ENCODE measurements around the gene SPIRE2. TPM values are rescaled to one million over a fixed set of nuclear protein-coding genes. Genes with fewer than 3 reads are reported as not detected.
"Not testable (repeated sequence)": the region's sequence is repeated elsewhere in the genome, so short reads cannot be mapped to it uniquely, and the experiment has no call there.

Gene SPIRE2
- total and polyA plus RNA-seq, 2 experiments from 2014 or later: 18.4 to 21.7 TPM

- Histone ChIP-seq H3K9me2 (replicated peaks; ENCODE audit: insufficient read depth) (no peaks in the 10 kb centered on the region), H4K20me1 (ENCODE audit: insufficient read depth, poor library complexity, severe bottlenecking) (no peaks in the 10 kb centered on the region), H3K79me2 (peaks cover 12% of the 10 kb centered on the region), H3K4me3 (peak overlapping the region; percentile 67), H3K4me2 (peak overlapping the region; percentile 93), H3K9me3 (ENCODE audit: low read depth) (no peaks in the 10 kb centered on the region), H3K27ac (peak overlapping the region; percentile 88), H3K4me1 (ENCODE audit: insufficient read depth) (peaks cover 28% of the 10 kb centered on the region), H3K36me3 (replicated peaks; ENCODE audit: insufficient read depth, low read depth) (no peaks in the 10 kb centered on the region), H3K27me3 (no peaks in the 10 kb centered on the region), H2AFZ (no peak overlapping the region)
- TF ChIP-seq EZH2 (IDR thresholded peaks at IDR 0.05; ENCODE audit: borderline replicate concordance) (no peak), EZH2phosphoT487 (IDR thresholded peaks at IDR 0.05; ENCODE audit: low read depth, severe bottlenecking, unreplicated experiment) (no peak)
- no peak for DNase-seq (ENCODE audit: low spot score)
- WGBS (ENCODE audit: low lambda C conversion rate, missing lambda C conversion rate): 22% methylated on average over 13 of the region's 26 CpGs
Measured at GRCh38 chr16:89828870-89829629, 775 bp downstream of the SPIRE2 start.

- Histone ChIP-seq H3K9me2 (replicated peaks; ENCODE audit: insufficient read depth) (no peaks in the 10 kb centered on the region), H3K9me3 (ENCODE audit: low read depth) (no peaks in the 10 kb centered on the region), H3K27me3 (no peaks in the 10 kb centered on the region), H3K36me3 (replicated peaks; ENCODE audit: insufficient read depth, low read depth) (no peaks in the 10 kb centered on the region), H3K79me2 (peaks cover 12% of the 10 kb centered on the region), H3K4me1 (ENCODE audit: insufficient read depth) (peaks cover 28% of the 10 kb centered on the region), H4K20me1 (ENCODE audit: insufficient read depth, poor library complexity, severe bottlenecking) (no peaks in the 10 kb centered on the region), H3K4me3 (no peak overlapping the region), H3K4me2 (peak overlapping the region; percentile 93), H3K27ac (peak overlapping the region; percentile 88), H2AFZ (no peak overlapping the region)
- 69% methylated on average over 17 of the region's 17 CpGs for WGBS (ENCODE audit: low lambda C conversion rate, missing lambda C conversion rate)
- no peak for DNase-seq (ENCODE audit: low spot score)
- TF ChIP-seq EZH2phosphoT487 (IDR thresholded peaks at IDR 0.05; ENCODE audit: low read depth, severe bottlenecking, unreplicated experiment) (no peak), CTCF (IDR thresholded peaks at IDR 0.05; ENCODE audit: poor library complexity) (no peak), EZH2 (IDR thresholded peaks at IDR 0.05; ENCODE audit: borderline replicate concordance) (no peak)
Measured at GRCh38 chr16:89829630-89830437, 1.6 kb downstream of the SPIRE2 start.

GRCh38 chr16:89831810-89832328 is 3.6 kb downstream of the SPIRE2 start:
- WGBS (ENCODE audit: low lambda C conversion rate, missing lambda C conversion rate): 98% methylated on average over 25 of the region's 25 CpGs
- H3K27ac ChIP-seq: no peak overlapping the region
- no peak for DNase-seq (ENCODE audit: low spot score)
- H3K9me3 ChIP-seq (ENCODE audit: low read depth): no peaks in the 10 kb centered on the region
- peaks cover 28% of the 10 kb centered on the region for H3K4me1 ChIP-seq (ENCODE audit: insufficient read depth)
- TF ChIP-seq EZH2 (IDR thresholded peaks at IDR 0.05; ENCODE audit: borderline replicate concordance) (no peak), EZH2phosphoT487 (IDR thresholded peaks at IDR 0.05; ENCODE audit: low read depth, severe bottlenecking, unreplicated experiment) (no peak), CTCF (IDR thresholded peaks at IDR 0.05; ENCODE audit: poor library complexity) (no peak)
- H3K27me3 ChIP-seq: no peaks in the 10 kb centered on the region
- H3K36me3 ChIP-seq (replicated peaks; ENCODE audit: insufficient read depth, low read depth): no peaks in the 10 kb centered on the region
- H3K79me2 ChIP-seq: peaks cover 12% of the 10 kb centered on the region
- no peak overlapping the region for H3K4me2 ChIP-seq
- no peak overlapping the region for H3K4me3 ChIP-seq
- no peaks in the 10 kb centered on the region for H3K9me2 ChIP-seq (replicated peaks; ENCODE audit: insufficient read depth)
- no peak overlapping the region for H2AFZ ChIP-seq
- no peaks in the 10 kb centered on the region for H4K20me1 ChIP-seq (ENCODE audit: insufficient read depth, poor library complexity, severe bottlenecking)

GRCh38 chr16:89833664-89834363 is 5.5 kb downstream of the SPIRE2 start:
- not testable (repeated sequence) for H3K9me2 ChIP-seq (replicated peaks; ENCODE audit: insufficient read depth); H3K27me3 ChIP-seq; H3K36me3 ChIP-seq (replicated peaks; ENCODE audit: insufficient read depth, low read depth); H2AFZ ChIP-seq; H3K4me3 ChIP-seq; H4K20me1 ChIP-seq (ENCODE audit: insufficient read depth, poor library complexity, severe bottlenecking); H3K9me3 ChIP-seq (ENCODE audit: low read depth)
- H3K4me2 ChIP-seq: peak overlapping the region; percentile 24
- peak; percentile 79 for DNase-seq (ENCODE audit: low spot score)
- H3K27ac ChIP-seq: peak overlapping the region; percentile 65
- 85% methylated on average over 23 of the region's 39 CpGs for WGBS (ENCODE audit: low lambda C conversion rate, missing lambda C conversion rate)
- peaks cover 22% of the 10 kb centered on the region for H3K4me1 ChIP-seq (ENCODE audit: insufficient read depth)
- peaks cover 12% of the 10 kb centered on the region for H3K79me2 ChIP-seq

- not testable (repeated sequence) for DNase-seq (ENCODE audit: low spot score); H3K4me2 ChIP-seq; H3K4me3 ChIP-seq; H3K9me2 ChIP-seq (replicated peaks; ENCODE audit: insufficient read depth); H3K9me3 ChIP-seq (ENCODE audit: low read depth); H3K36me3 ChIP-seq (replicated peaks; ENCODE audit: insufficient read depth, low read depth); H3K79me2 ChIP-seq; H2AFZ ChIP-seq; H4K20me1 ChIP-seq (ENCODE audit: insufficient read depth, poor library complexity, severe bottlenecking); H3K27me3 ChIP-seq
- Histone ChIP-seq H3K4me1 (ENCODE audit: insufficient read depth) (peaks cover 11% of the 10 kb centered on the region), H3K27ac (peak overlapping the region; percentile 73)
- WGBS (ENCODE audit: low lambda C conversion rate, missing lambda C conversion rate): 98% methylated on average over 24 of the region's 42 CpGs
Measured at GRCh38 chr16:89834813-89835363, 6.6 kb downstream of the SPIRE2 start.

GRCh38 chr16:89836484-89836883 is 8.2 kb downstream of the SPIRE2 start:
- not testable (repeated sequence) for H4K20me1 ChIP-seq (ENCODE audit: insufficient read depth, poor library complexity, severe bottlenecking); H3K4me2 ChIP-seq; H3K27ac ChIP-seq; H3K4me1 ChIP-seq (ENCODE audit: insufficient read depth); H3K9me2 ChIP-seq (replicated peaks; ENCODE audit: insufficient read depth); H3K36me3 ChIP-seq (replicated peaks; ENCODE audit: insufficient read depth, low read depth); DNase-seq (ENCODE audit: low spot score); H3K79me2 ChIP-seq; H3K9me3 ChIP-seq (ENCODE audit: low read depth); H2AFZ ChIP-seq; H3K27me3 ChIP-seq; H3K4me3 ChIP-seq
- 90% methylated on average over 15 of the region's 15 CpGs for WGBS (ENCODE audit: low lambda C conversion rate, missing lambda C conversion rate)

All from hepatocyte (in vitro differentiated cells).